ENCODE measurements around the gene PRKG1. TPM values are rescaled to one million over a fixed set of nuclear protein-coding genes. Genes with fewer than 3 reads are reported as not detected.
A peak's percentile ranks its signal among the peaks of the same experiment; 100 is the strongest.

PRKG1 gene
- total and polyA plus RNA-seq, 12 donors: 3.8 to 48.1 (median 29.9) TPM

- H3K27ac ChIP-seq: no peak overlapping the region
- no peak for TF ChIP-seq CTCF (IDR thresholded peaks at IDR 0.05)
- peaks cover 0 to 7% (median 0%) of the 10 kb centered on the region in 9 donors for H3K4me1 ChIP-seq
- WGBS, 2 donors: 91 to 98% methylated on average over 1 of the region's 1 CpG
- intact Hi-C loops (cut with DNase I): no loop called here
- H3K27me3 ChIP-seq: no peaks in the 10 kb centered on the region
- H3K4me3 ChIP-seq: no peak overlapping the region
- peaks cover 0 to 4% (median 0%) of the 10 kb centered on the region in 11 donors for H3K9me3 ChIP-seq
- DNase-seq (no peak), ATAC-seq (no peak)
- H3K36me3 ChIP-seq: no peaks in the 10 kb centered on the region
Observed at GRCh38 chr10:51620131-51620530, 545.8 kb downstream of the PRKG1 start.

GRCh38 chr10:51624013-51624412 is 549.7 kb downstream of the PRKG1 start:
- Histone ChIP-seq H3K9me3 (no peaks in the 10 kb centered on the region), H3K27me3 (no peaks in the 10 kb centered on the region), H3K4me1 (peaks cover 0 to 7% (median 0%) of the 10 kb centered on the region in 9 donors), H3K4me3 (no peak overlapping the region), H3K36me3 (no peaks in the 10 kb centered on the region), H3K27ac (no peak overlapping the region)
- TF ChIP-seq CTCF (IDR thresholded peaks at IDR 0.05): no peak
- no peak for ATAC-seq
- intact Hi-C loops (cut with DNase I): no loop called here
- 91 to 97% methylated on average over 1 of the region's 1 CpG for WGBS, 2 donors
- DNase-seq: no peak

- H3K9me3 ChIP-seq: no peaks in the 10 kb centered on the region
- ATAC-seq: peak in 7 of 8 donors; percentile 47 to 86 (median 64)
- no peaks in the 10 kb centered on the region for H3K36me3 ChIP-seq
- WGBS, 2 donors: 75 to 80% methylated on average over 11 of the region's 11 CpGs
- H3K27ac ChIP-seq: no peak overlapping the region
- intact Hi-C loops (cut with DNase I): no loop called here
- H3K4me3 ChIP-seq: no peak overlapping the region
- H3K4me1 ChIP-seq: peaks cover 0 to 6% (median 0%) of the 10 kb centered on the region in 9 donors
- no peaks in the 10 kb centered on the region for H3K27me3 ChIP-seq
- peak in 1 of 2 donors; percentile 11 for DNase-seq
- TF ChIP-seq CTCF (IDR thresholded peaks at IDR 0.05): no peak
Observed at GRCh38 chr10:51629934-51630639, 555.8 kb downstream of the PRKG1 start.

GRCh38 chr10:51630640-51631005 is 556.3 kb downstream of the PRKG1 start:
- Histone ChIP-seq H3K4me1 (peaks cover 0 to 6% (median 0%) of the 10 kb centered on the region in 9 donors), H3K9me3 (no peaks in the 10 kb centered on the region), H3K27ac (no peak overlapping the region), H3K4me3 (no peak overlapping the region), H3K27me3 (no peaks in the 10 kb centered on the region), H3K36me3 (no peaks in the 10 kb centered on the region)
- intact Hi-C loops (cut with DNase I): no loop called here
- ATAC-seq: no peak
- no peak for TF ChIP-seq CTCF (IDR thresholded peaks at IDR 0.05)
- 79 to 83% methylated on average over 7 of the region's 7 CpGs for WGBS, 2 donors
- DNase-seq: no peak
